HG03095 (cell line): ENCODE data around the gene NCAPD2.
"Not testable (repeated sequence)": the region's sequence is repeated elsewhere in the genome, so short reads cannot be mapped to it uniquely, and the experiment has no call there.

ENCODE experiments used
- ATAC-seq: cut with Tn5 transposase; IDR thresholded peaks from one replicate; pipeline ENCODE4 v1.9.1; 2021; ENCODE audit warnings: moderate library complexity; ENCODE audit not compliant: unreplicated experiment

The NCAPD2 gene

DNA sequence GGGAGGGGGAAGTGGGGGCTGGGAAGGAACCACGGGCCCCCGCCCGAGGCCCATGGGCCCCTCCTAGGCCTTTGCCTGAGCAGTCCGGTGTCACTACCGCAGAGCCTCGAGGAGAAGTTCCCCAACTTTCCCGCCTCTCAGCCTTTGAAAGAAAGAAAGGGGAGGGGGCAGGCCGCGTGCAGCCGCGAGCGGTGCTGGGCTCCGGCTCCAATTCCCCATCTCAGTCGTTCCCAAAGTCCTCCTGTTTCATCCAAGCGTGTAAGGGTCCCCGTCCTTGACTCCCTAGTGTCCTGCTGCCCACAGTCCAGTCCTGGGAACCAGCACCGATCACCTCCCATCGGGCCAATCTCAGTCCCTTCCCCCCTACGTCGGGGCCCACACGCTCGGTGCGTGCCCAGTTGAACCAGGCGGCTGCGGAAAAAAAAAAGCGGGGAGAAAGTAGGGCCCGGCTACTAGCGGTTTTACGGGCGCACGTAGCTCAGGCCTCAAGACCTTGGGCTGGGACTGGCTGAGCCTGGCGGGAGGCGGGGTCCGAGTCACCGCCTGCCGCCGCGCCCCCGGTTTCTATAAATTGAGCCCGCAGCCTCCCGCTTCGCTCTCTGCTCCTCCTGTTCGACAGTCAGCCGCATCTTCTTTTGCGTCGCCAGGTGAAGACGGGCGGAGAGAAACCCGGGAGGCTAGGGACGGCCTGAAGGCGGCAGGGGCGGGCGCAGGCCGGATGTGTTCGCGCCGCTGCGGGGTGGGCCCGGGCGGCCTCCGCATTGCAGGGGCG is 40.2 kb downstream of the NCAPD2 start, which contains the start of gene GAPDH:
Gene GAPDH (plus strand): TSS at position 595 of the 772 bp plus-strand sequence. CDS start 316 bp downstream, outside the sequence.
- peak; percentile 58 for ATAC-seq

DNA sequence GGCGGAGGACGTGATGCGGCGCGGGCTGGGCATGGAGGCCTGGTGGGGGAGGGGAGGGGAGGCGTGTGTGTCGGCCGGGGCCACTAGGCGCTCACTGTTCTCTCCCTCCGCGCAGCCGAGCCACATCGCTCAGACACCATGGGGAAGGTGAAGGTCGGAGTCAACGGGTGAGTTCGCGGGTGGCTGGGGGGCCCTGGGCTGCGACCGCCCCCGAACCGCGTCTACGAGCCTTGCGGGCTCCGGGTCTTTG is 40.7 kb downstream of the NCAPD2 start:
- ATAC-seq = no peak

- ATAC-seq = no peak
These were observed 41.2 kb downstream of the NCAPD2 start for GRCh38 chr12:6534945-6535696.

DNA sequence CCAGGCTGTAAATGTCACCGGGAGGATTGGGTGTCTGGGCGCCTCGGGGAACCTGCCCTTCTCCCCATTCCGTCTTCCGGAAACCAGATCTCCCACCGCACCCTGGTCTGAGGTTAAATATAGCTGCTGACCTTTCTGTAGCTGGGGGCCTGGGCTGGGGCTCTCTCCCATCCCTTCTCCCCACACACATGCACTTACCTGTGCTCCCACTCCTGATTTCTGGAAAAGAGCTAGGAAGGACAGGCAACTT is 41.7 kb downstream of the NCAPD2 start:
- no peak for ATAC-seq

- ATAC-seq = no peak
These were observed 42.3 kb downstream of the NCAPD2 start for GRCh38 chr12:6535960-6536847.

GRCh38 chr12:6536894-6537579 is 43.1 kb downstream of the NCAPD2 start:
- no peak for ATAC-seq

DNA sequence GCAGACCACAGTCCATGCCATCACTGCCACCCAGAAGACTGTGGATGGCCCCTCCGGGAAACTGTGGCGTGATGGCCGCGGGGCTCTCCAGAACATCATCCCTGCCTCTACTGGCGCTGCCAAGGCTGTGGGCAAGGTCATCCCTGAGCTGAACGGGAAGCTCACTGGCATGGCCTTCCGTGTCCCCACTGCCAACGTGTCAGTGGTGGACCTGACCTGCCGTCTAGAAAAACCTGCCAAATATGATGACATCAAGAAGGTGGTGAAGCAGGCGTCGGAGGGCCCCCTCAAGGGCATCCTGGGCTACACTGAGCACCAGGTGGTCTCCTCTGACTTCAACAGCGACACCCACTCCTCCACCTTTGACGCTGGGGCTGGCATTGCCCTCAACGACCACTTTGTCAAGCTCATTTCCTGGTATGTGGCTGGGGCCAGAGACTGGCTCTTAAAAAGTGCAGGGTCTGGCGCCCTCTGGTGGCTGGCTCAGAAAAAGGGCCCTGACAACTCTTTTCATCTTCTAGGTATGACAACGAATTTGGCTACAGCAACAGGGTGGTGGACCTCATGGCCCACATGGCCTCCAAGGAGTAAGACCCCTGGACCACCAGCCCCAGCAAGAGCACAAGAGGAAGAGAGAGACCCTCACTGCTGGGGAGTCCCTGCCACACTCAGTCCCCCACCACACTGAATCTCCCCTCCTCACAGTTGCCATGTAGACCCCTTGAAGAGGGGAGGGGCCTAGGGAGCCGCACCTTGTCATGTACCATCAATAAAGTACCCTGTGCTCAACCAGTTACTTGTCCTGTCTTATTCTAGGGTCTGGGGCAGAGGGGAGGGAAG is 43.9 kb downstream of the NCAPD2 start:
- not testable (repeated sequence) for ATAC-seq

GRCh38 chr12:6538420-6539313 is 44.8 kb downstream of the NCAPD2 start:
- no peak for ATAC-seq

DNA sequence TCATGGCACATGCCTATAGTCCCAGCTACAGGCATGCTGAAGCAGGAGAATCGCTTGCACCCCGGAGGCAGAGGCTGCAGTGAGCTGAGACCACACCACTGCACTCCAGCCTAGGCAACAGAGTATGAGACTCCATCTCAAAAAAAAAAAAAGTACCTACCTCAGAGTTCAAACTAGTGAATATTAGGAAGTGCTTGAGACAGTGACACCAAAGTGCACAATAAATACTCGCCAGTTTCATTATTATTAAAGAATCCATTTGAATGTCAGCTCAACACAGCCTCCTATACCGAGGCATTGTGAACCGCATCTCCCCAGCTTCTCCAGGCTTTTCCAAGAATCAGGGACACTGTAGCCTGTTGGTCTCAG is 45.4 kb downstream of the NCAPD2 start:
- no peak for ATAC-seq

- ATAC-seq = no peak
These were observed 45.8 kb downstream of the NCAPD2 start for GRCh38 chr12:6539707-6540134.

- no peak for ATAC-seq
These were observed 46.4 kb downstream of the NCAPD2 start for GRCh38 chr12:6540181-6540877.

DNA sequence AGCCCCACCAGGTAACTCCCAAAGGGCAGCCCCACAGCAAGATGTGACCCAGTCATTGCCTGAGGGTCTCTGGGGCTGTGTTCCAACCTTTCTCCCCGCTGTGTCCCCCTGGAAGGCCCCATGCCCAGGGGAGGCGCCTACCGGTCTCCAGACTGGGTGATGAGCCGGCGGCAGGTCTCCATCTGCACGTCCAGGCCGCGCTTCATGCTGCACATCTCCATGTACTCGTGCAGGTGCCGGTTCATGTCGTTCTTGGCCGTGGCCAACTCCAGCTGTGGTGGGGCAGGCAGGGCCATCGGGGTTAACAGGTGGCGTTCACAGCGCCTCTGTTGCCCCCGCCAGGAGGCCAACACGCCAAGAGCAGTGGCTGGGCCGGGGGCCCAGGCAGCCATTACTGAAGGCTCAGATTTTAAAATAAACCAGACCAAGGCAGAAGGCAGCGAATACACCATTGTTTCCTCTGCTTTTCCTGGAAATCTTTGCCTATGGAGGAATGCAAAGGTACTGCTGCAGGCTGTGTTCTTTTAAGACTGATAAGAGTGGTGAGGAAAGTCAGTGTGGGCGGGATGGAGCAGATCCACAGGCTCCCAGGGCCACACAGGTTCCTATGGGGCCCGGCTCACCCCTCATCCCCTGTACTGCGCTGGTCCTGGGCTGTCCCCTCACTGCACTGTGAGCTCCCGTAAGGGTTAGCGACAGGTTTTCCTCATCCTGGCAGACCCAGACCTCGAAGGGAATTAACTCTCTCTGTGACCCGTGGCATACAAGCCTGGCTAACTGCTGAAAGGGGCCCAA is 47.7 kb downstream of the NCAPD2 start:
- no peak for ATAC-seq

DNA sequence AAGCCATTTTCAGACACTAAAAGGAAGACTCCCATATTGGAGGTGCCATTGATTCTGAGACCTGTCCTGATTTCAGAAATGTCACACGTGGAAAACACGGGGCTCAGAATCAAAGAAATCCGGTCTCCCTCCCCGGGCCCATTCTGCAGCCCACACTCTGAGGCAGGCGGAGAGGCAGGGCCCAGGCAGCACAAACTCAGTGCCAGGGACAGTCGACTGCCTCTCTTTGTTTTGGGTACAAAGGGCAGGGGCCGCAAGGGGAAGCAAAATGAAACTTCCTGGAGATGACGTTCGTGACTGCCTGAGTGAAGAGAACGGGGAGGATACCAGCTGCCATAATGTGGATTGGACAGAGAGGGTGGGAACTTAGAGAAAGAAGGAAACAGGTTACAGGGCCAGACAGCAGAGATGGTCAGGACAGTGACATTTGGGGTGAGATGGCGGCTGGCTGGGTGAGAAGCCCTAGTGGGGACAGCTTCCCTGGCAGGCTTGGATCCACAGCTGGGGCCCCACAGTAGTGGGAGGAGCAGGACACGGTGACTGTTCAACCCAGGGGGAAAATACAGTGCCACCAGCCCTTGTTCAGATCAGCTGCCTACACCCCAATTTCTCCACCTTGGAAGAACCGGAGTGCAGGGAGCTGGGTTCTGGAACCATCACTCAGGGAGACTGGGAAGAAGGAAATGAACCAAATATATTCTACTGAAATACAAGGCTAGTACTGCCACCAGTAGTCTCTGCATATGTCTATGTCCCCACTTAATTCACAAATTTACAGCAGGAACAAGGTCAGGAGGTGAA is 48.5 kb downstream of the NCAPD2 start:
- ATAC-seq = no peak

GRCh38 chr12:6546016-6546415 is 52.1 kb downstream of the NCAPD2 start:
- no peak for ATAC-seq

GRCh38 chr12:6547566-6547965 is 53.7 kb downstream of the NCAPD2 start:
- no peak for ATAC-seq

GRCh38 chr12:6547987-6548386 is 54.1 kb downstream of the NCAPD2 start:
- no peak for ATAC-seq

DNA sequence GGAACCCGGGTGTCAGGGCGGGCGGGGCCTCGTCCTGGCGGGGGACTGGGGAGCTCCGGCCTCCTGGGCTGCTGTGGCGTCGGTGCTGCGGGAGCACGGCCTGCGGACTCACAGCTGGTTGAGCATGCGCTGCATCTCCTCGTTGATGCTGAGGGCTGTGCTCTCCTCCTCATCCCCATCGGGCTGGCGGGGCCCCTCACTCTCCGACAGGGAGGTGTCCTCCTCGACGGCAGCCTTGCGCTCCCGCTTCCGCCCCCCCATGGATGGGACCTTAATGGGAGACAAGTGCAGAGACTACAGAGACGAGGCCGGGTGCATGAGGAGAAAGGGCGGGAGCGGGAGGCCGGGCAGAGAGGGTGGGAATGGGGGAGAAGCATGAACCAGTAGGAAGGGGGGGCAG is 54.7 kb downstream of the NCAPD2 start:
- ATAC-seq = no peak
